SU-DHL-6 (cell line): Measurements from ENCODE around the gene GAS7.
"Not testable (repeated sequence)": the region's sequence is repeated elsewhere in the genome, so short reads cannot be mapped to it uniquely, and the experiment has no call there.

Experiments
- H2AFZ ChIP-seq: fragments of 200-600 bp; sonication (generic); 2 replicates; pipeline ENCODE4 v1.6.1; 2014; ENCODE audit warnings: low read depth, mild to moderate bottlenecking, moderate library complexity, mixed read lengths, antibody characterized with exemption, low read length; ENCODE audit not compliant: severe bottlenecking
- H3F3A ChIP-seq: fragments of 200-600 bp; shearing (Covaris generic); 2 replicates; pipeline ENCODE4 v1.6.0; 2016; ENCODE audit warnings: antibody characterized with exemption, mild to moderate bottlenecking; ENCODE audit not compliant: insufficient read depth
- H3K27ac ChIP-seq: fragments of 200-600 bp; sonication (generic); 2 replicates; pipeline ENCODE4 v1.5.1; 2016; ENCODE audit warnings: low read depth, mild to moderate bottlenecking, low read length, moderate library complexity, mixed read lengths
- H3K27me3 ChIP-seq: fragments of 200-600 bp; sonication (generic), shearing (Covaris generic); 2 replicates; pipeline ENCODE4 v1.6.0; 2014; ENCODE audit warnings: mild to moderate bottlenecking, low read length
- H3K36me3 ChIP-seq: fragments of 200-600 bp; sonication (generic); 2 replicates; pipeline ENCODE4 v1.6.1; 2014; ENCODE audit warnings: mild to moderate bottlenecking, low read length, mixed read lengths
- H3K4me2 ChIP-seq: fragments of 300-600, 200-600 bp; shearing (Covaris generic), sonication (generic); 2 replicates; pipeline ENCODE4 v1.6.0; 2014; ENCODE audit warnings: low read length, low read depth, mild to moderate bottlenecking; ENCODE audit not compliant: poor library complexity, severe bottlenecking
- H3K4me3 ChIP-seq: fragments of 200-600 bp; sonication (generic); 2 replicates; pipeline ENCODE4 v1.5.1; 2014; ENCODE audit warnings: antibody characterized with exemption, low read length, mild to moderate bottlenecking, mixed read lengths; ENCODE audit not compliant: insufficient read depth, poor library complexity, severe bottlenecking
- H3K79me2 ChIP-seq: fragments of 200-600 bp; sonication (generic); 2 replicates; pipeline ENCODE4 v1.6.1; 2014; ENCODE audit warnings: mild to moderate bottlenecking, low read length, moderate library complexity; ENCODE audit not compliant: insufficient read depth
- H3K9ac ChIP-seq: fragments of 200-600 bp; sonication (generic); 2 replicates; pipeline ENCODE4 v1.7.0; 2014; ENCODE audit warnings: mild to moderate bottlenecking, low read length
- H3K9me2 ChIP-seq: fragments of 200-600 bp; sonication (generic); replicated peaks from 2 replicates; pipeline ENCODE4 v1.6.1; 2014; ENCODE audit warnings: low read length; ENCODE audit not compliant: insufficient read depth
- H3K9me3 ChIP-seq: fragments of 200-600 bp; sonication (generic); 2 replicates; pipeline ENCODE4 v1.6.1; 2014; ENCODE audit warnings: low read length, mixed read lengths; ENCODE audit not compliant: insufficient read depth
- H4K20me1 ChIP-seq: fragments of 200-600 bp; sonication (generic); 2 replicates; pipeline ENCODE4 v1.6.1; 2014; ENCODE audit warnings: low read depth, mild to moderate bottlenecking, antibody characterized with exemption, low read length, moderate library complexity, mixed read lengths
- CTCF ChIP-seq: fragments of 200-600 bp; sonication (generic); IDR thresholded peaks from one replicate; pipeline ENCODE4 v1.5.1; 2017; ENCODE audit warnings: antibody characterized with exemption, mild to moderate bottlenecking, low read length, moderate library complexity; ENCODE audit not compliant: insufficient read depth, poor library complexity, severe bottlenecking
- EZH2phosphoT487 ChIP-seq: fragments of 200-600 bp; sonication (generic), shearing (Covaris generic); conservative IDR thresholded peaks from 2 replicates; pipeline ENCODE4 v1.6.1; 2018; ENCODE audit warnings: mild to moderate bottlenecking, antibody characterized with exemption, low read length, moderate library complexity, mixed read lengths

The GAS7 gene

GRCh38 chr17:10096596-10096995 is 101.8 kb downstream of the GAS7 start:
- H3K36me3 ChIP-seq, result no peaks in the 10 kb centered on the region
- H2AFZ ChIP-seq, result no peak overlapping the region
- H3K27me3 ChIP-seq, result no peaks in the 10 kb centered on the region
- no peaks in the 10 kb centered on the region for H3K9me3 ChIP-seq
- no peaks in the 10 kb centered on the region for H3F3A ChIP-seq
- no peaks in the 10 kb centered on the region for H3K79me2 ChIP-seq
- H3K4me2 ChIP-seq, result no peak overlapping the region
- H3K9ac ChIP-seq, result no peak overlapping the region
- H3K9me2 ChIP-seq, result no peaks in the 10 kb centered on the region
- no peak overlapping the region for H3K4me3 ChIP-seq
- no peak overlapping the region for H3K27ac ChIP-seq
- TF ChIP-seq CTCF (no peak), EZH2phosphoT487 (no peak)
- no peaks in the 10 kb centered on the region for H4K20me1 ChIP-seq

GRCh38 chr17:10095295-10095694 is 103.1 kb downstream of the GAS7 start:
- not testable (repeated sequence) for H3K9me3 ChIP-seq, H3K9me2 ChIP-seq, H3F3A ChIP-seq, H3K27ac ChIP-seq, H3K27me3 ChIP-seq, H4K20me1 ChIP-seq, H3K4me2 ChIP-seq, H2AFZ ChIP-seq, H3K4me3 ChIP-seq, H3K9ac ChIP-seq, H3K79me2 ChIP-seq, H3K36me3 ChIP-seq

GRCh38 chr17:10094797-10095196 is 103.6 kb downstream of the GAS7 start:
- no peak overlapping the region for H3K4me2 ChIP-seq
- TF ChIP-seq EZH2phosphoT487 (no peak), CTCF (no peak)
- no peak overlapping the region for H2AFZ ChIP-seq
- no peaks in the 10 kb centered on the region for H3K79me2 ChIP-seq
- no peak overlapping the region for H3K9ac ChIP-seq
- no peaks in the 10 kb centered on the region for H4K20me1 ChIP-seq
- no peaks in the 10 kb centered on the region for H3K36me3 ChIP-seq
- H3F3A ChIP-seq, result no peaks in the 10 kb centered on the region
- no peak overlapping the region for H3K4me3 ChIP-seq
- no peaks in the 10 kb centered on the region for H3K27me3 ChIP-seq
- no peak overlapping the region for H3K27ac ChIP-seq
- H3K9me2 ChIP-seq, result no peaks in the 10 kb centered on the region
- H3K9me3 ChIP-seq, result no peaks in the 10 kb centered on the region

GRCh38 chr17:10092595-10092994 is 105.8 kb downstream of the GAS7 start:
- no peak overlapping the region for H3K27ac ChIP-seq
- no peak overlapping the region for H3K4me2 ChIP-seq
- no peak overlapping the region for H3K4me3 ChIP-seq
- no peaks in the 10 kb centered on the region for H3K9me3 ChIP-seq
- no peaks in the 10 kb centered on the region for H3K9me2 ChIP-seq
- H3K36me3 ChIP-seq, result no peaks in the 10 kb centered on the region
- no peak overlapping the region for H3K9ac ChIP-seq
- no peaks in the 10 kb centered on the region for H4K20me1 ChIP-seq
- no peaks in the 10 kb centered on the region for H3F3A ChIP-seq
- no peak overlapping the region for H2AFZ ChIP-seq
- H3K79me2 ChIP-seq, result no peaks in the 10 kb centered on the region
- no peaks in the 10 kb centered on the region for H3K27me3 ChIP-seq
- no peak for TF ChIP-seq EZH2phosphoT487
- TF ChIP-seq CTCF, result no peak
